ENCODE data around the gene EPHB2. TPM values are rescaled to one million over a fixed set of nuclear protein-coding genes. Genes with fewer than 3 reads are reported as not detected.

The EPHB2 gene
- total and polyA plus RNA-seq, 2 donors (not counting 3 experiments of a cell fraction or from before 2014, with no cell fraction given): 50.8 to 69.1 TPM

DNA sequence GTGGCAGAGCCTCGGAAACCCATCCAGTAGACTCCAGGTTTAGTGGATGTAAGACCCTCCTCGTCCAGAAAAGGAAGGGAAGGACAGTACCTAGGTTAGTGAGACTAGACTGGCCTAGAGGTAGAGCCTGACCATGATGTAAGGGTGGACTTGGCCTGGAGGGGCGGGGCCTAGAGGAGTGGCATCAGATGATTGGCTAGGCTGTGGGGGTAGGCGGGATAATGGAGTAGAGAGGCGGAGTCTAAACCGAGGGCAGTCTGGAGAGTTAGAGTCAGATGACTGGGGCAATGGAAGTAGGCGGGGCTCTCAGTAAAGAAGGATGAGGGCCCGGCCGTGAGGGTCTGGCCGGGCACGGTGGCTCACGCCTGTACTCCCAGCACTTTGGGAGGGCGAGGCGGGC is 70.1 kb downstream of the EPHB2 start:
- intact Hi-C loops (cut with micrococcal nuclease): no loop called here
- DNase-seq (ENCODE audit: low read depth, low spot score) (peak; percentile 56), FAIRE-seq (peak; percentile 74)
- H3K27me3 ChIP-seq (ENCODE audit: control insufficient read depth in 2 of 2, insufficient read depth in 2 of 2, low read length in 2 of 2): no peaks in the 10 kb centered on the region
- dilution Hi-C loops (cut with MboI; ENCODE audit: extremely low pct_ligation_motif_present, low sequenced_read_pairs): no loop called here
- TF ChIP-seq MYC (IDR thresholded peaks at IDR 0.05; ENCODE audit: low read depth, low read length) (no peak), JUN (IDR thresholded peaks at IDR 0.05; ENCODE audit: borderline replicate concordance, insufficient read depth, insufficient read length, low read depth) (no peak), GATA2 (IDR thresholded peaks at IDR 0.05; ENCODE audit: insufficient read depth, insufficient read length, low read depth, low read length) (no peak), EZH2 (IDR thresholded peaks at IDR 0.05; ENCODE audit: borderline replicate concordance, low read depth, low read length, severe bottlenecking) (no peak), MAX (IDR thresholded peaks at IDR 0.05; ENCODE audit: insufficient read depth, insufficient read length) (no peak), CTCF (IDR thresholded peaks at IDR 0.05; ENCODE audit: extremely low read depth in 1 of 2, insufficient read depth in 1 of 2, low read depth in 1 of 2, low read length in 2 of 2) (no peak), FOS (IDR thresholded peaks at IDR 0.05; ENCODE audit: borderline replicate concordance, insufficient read depth, low read length) (no peak), POLR2A (IDR thresholded peaks at IDR 0.05; ENCODE audit: low read depth, low read length) (no peak), POLR2AphosphoS5 (IDR thresholded peaks at IDR 0.05; ENCODE audit: insufficient read depth, low read depth, low read length) (no peak)
- ChIA-PET CTCF (no interaction called here), POLR2A (no interaction called here)
- no peak overlapping the region for H3K9ac ChIP-seq (replicated peaks; ENCODE audit: extremely low read depth, insufficient read depth, low read length)
- no peak overlapping the region for H3K4me2 ChIP-seq (ENCODE audit: insufficient read depth, low read length)
- no peaks in the 10 kb centered on the region for H4K20me1 ChIP-seq (replicated peaks; ENCODE audit: control insufficient read depth, extremely low read depth, insufficient read depth, low read length)
- H3K4me1 ChIP-seq (ENCODE audit: control insufficient read depth, extremely low read depth, insufficient read depth, low read length): no peaks in the 10 kb centered on the region
- peaks cover 0 to 5% of the 10 kb centered on the region in 2 experiments for H3K36me3 ChIP-seq (ENCODE audit: control insufficient read depth in 2 of 2, extremely low read depth in 1 of 2, insufficient read depth in 2 of 2, low read length in 2 of 2)
- peaks cover 14% of the 10 kb centered on the region for H3K79me2 ChIP-seq (ENCODE audit: control insufficient read depth, insufficient read depth, low read length)
- H2AFZ ChIP-seq (ENCODE audit: low read depth, low read length): no peak overlapping the region
- BruUV-seq (replicated peaks): no TSS peak
- H3K27ac ChIP-seq (ENCODE audit: insufficient read depth, low read depth, low read length): no peak overlapping the region
- no peaks in the 10 kb centered on the region for H3K9me1 ChIP-seq (replicated peaks; ENCODE audit: control insufficient read depth, extremely low read depth, insufficient read depth, low read length)
- H3K4me3 ChIP-seq (replicated peaks in 1 of 3; ENCODE audit: insufficient read depth in 1 of 3, low read depth in 1 of 3, low read length in 3 of 3): no peak overlapping the region
- no peaks in the 10 kb centered on the region for H3K9me3 ChIP-seq (replicated peaks; ENCODE audit: control insufficient read depth, insufficient read depth, low read length)
